Stomach (tissue), 4 donors: Measurements from ENCODE around the gene FHAD1.

ENCODE experiments used
- POLR2A ChIP-seq, 4 donors: fragments of 450-650 bp; IDR thresholded peaks; one replicate each; pipeline ENCODE4 v1.6.1; 2016; ENCODE audit warnings: antibody characterized with exemption in 4 of 4, control low read depth in 2 of 4, mild to moderate bottlenecking in 1 of 4, moderate library complexity in 1 of 4
- POLR2AphosphoS5 ChIP-seq, 3 donors: sonication (generic); formaldehyde crosslinking; IDR thresholded peaks; one replicate each; pipeline ENCODE4 v1.6.1; 2016; ENCODE audit warnings: antibody characterized with exemption in 3 of 3
- TF ChIP-seq, protein P1 (sequence below), 7 experiments: fragments of 450-650 bp in 4 of 7; fragments of 200-600 bp in 3 of 7; sonication (generic) in 3 of 7; IDR thresholded peaks; one replicate each; pipeline ENCODE4 v1.5.1; 2016 to 2019; ENCODE audit warnings: antibody characterized with exemption in 7 of 7, control low read depth in 2 of 7, mild to moderate bottlenecking in 1 of 7

GRCh38 chr1:15315815-15316214 is 68.8 kb downstream of the FHAD1 start:
- TF ChIP-seq, protein P1, sequence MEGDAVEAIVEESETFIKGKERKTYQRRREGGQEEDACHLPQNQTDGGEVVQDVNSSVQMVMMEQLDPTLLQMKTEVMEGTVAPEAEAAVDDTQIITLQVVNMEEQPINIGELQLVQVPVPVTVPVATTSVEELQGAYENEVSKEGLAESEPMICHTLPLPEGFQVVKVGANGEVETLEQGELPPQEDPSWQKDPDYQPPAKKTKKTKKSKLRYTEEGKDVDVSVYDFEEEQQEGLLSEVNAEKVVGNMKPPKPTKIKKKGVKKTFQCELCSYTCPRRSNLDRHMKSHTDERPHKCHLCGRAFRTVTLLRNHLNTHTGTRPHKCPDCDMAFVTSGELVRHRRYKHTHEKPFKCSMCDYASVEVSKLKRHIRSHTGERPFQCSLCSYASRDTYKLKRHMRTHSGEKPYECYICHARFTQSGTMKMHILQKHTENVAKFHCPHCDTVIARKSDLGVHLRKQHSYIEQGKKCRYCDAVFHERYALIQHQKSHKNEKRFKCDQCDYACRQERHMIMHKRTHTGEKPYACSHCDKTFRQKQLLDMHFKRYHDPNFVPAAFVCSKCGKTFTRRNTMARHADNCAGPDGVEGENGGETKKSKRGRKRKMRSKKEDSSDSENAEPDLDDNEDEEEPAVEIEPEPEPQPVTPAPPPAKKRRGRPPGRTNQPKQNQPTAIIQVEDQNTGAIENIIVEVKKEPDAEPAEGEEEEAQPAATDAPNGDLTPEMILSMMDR (IDR thresholded peaks at IDR 0.05), result no peak
- no peak for TF ChIP-seq POLR2A (IDR thresholded peaks at IDR 0.05)
- no peak for TF ChIP-seq POLR2AphosphoS5 (IDR thresholded peaks at IDR 0.05)
